Measurements from ENCODE around the gene BTBD2. TPM values are rescaled to one million over a fixed set of nuclear protein-coding genes. Genes with fewer than 3 reads are reported as not detected.

The BTBD2 gene
- total and polyA plus RNA-seq, 2 of the 13 experiments (the other 11 are each of a cell fraction or from before 2014, with no cell fraction given) = 28.1 to 45.3 TPM

GRCh38 chr19:1942078-1942933 is 73.2 kb downstream of the BTBD2 start (continued):
- TF ChIP-seq GRHL1 (CRISPR knock-in tag; conservative IDR thresholded peaks at IDR 0.05) = no peak
- TF ChIP-seq CAMTA2 (CRISPR knock-in tag; IDR thresholded peaks at IDR 0.05; ENCODE audit: borderline replicate concordance) = no peak
- TF ChIP-seq ZGPAT (CRISPR knock-in tag; IDR thresholded peaks at IDR 0.05) = peak; percentile 48; the same call in 1 of the 2 replicates
- TF ChIP-seq ZBTB1 (CRISPR knock-in tag; IDR thresholded peaks at IDR 0.05; ENCODE audit: borderline replicate concordance) = no peak
- peak; percentile 56; the same call in 1 of the 2 replicates for TF ChIP-seq ZNF34 (CRISPR knock-in tag; IDR thresholded peaks at IDR 0.05; ENCODE audit: borderline replicate concordance)
- no peak for TF ChIP-seq CENPT (CRISPR knock-in tag; IDR thresholded peaks at IDR 0.05; ENCODE audit: low read depth)
- 0 out of 2 replicates have a peak, but pooled peaks have one; percentile 33 for TF ChIP-seq THRA (CRISPR knock-in tag; IDR thresholded peaks at IDR 0.05; ENCODE audit: borderline replicate concordance)
- peak; percentile 59 for TF ChIP-seq RBFOX2 (IDR thresholded peaks at IDR 0.05; ENCODE audit: low read depth, low read length)
- no peak for TF ChIP-seq WIZ (CRISPR knock-in tag; IDR thresholded peaks at IDR 0.05)
- peak; percentile 73 for TF ChIP-seq ZBTB25 (CRISPR knock-in tag; IDR thresholded peaks at IDR 0.05)
- TF ChIP-seq MXD4 (CRISPR knock-in tag; IDR thresholded peaks at IDR 0.05) = 0 out of 2 replicates have a peak, but pooled peaks have one; percentile 29
- TF ChIP-seq NR0B2 (CRISPR knock-in tag; IDR thresholded peaks at IDR 0.05) = no peak
- TF ChIP-seq NR2F1 (CRISPR knock-in tag; IDR thresholded peaks at IDR 0.05) = no peak
- no peak for TF ChIP-seq ZNF17 (CRISPR knock-in tag; IDR thresholded peaks at IDR 0.05)
- no peak for TF ChIP-seq IKZF4 (CRISPR knock-in tag; IDR thresholded peaks at IDR 0.05; ENCODE audit: borderline replicate concordance, low read depth, not compliant biosample characterization)
- no peak for TF ChIP-seq HNF4G (IDR thresholded peaks at IDR 0.05; ENCODE audit: borderline replicate concordance, low read depth, low read length)
- no peak for TF ChIP-seq HNF4G (CRISPR knock-in tag; IDR thresholded peaks at IDR 0.05; ENCODE audit: borderline replicate concordance, low read depth)
- peak; percentile 32; the same call in 1 of the 2 replicates for TF ChIP-seq TFDP1 (CRISPR knock-in tag; IDR thresholded peaks at IDR 0.05; ENCODE audit: borderline replicate concordance)

All from HepG2 (cell line).